Neural cell (in vitro differentiated cells): ENCODE data around the gene LPP. TPM values are rescaled to one million over a fixed set of nuclear protein-coding genes. Genes with fewer than 3 reads are reported as not detected.

Experiments used
- H2AFZ ChIP-seq: fragments of 200-600, 300-800 bp; sonication (generic), shearing (Covaris generic); 2 replicates; pipeline ENCODE4 v1.6.0; 2014; ENCODE audit warnings: low read depth, mild to moderate bottlenecking, antibody characterized with exemption, low read length, moderate library complexity
- H3F3A ChIP-seq: fragments of 200-600 bp; shearing (Covaris generic); 2 replicates; pipeline ENCODE4 v1.6.1; 2016; ENCODE audit warnings: mild to moderate bottlenecking, moderate library complexity, mixed read lengths, antibody characterized with exemption, low read length; ENCODE audit not compliant: insufficient read depth, poor library complexity, severe bottlenecking
- H3K27ac ChIP-seq: fragments of 200-600, 300-800 bp; sonication (generic), shearing (Covaris generic); 2 replicates; pipeline ENCODE4 v1.5.1; 2014; ENCODE audit warnings: mild to moderate bottlenecking, low read length, moderate library complexity
- H3K27me3 ChIP-seq: fragments of 300-800, 200-600 bp; sonication (generic), shearing (Covaris generic); 2 replicates; pipeline ENCODE4 v1.6.0; 2014; ENCODE audit warnings: mild to moderate bottlenecking, low read depth, low read length, moderate library complexity; ENCODE audit not compliant: insufficient read depth
- H3K36me3 ChIP-seq: fragments of 300-800, 200-600 bp; sonication (generic), shearing (Covaris generic); 2 replicates; pipeline ENCODE4 v1.5.1; 2014; ENCODE audit warnings: mild to moderate bottlenecking, antibody characterized with exemption, low read length, moderate library complexity; ENCODE audit not compliant: insufficient read depth
- H3K4me2 ChIP-seq: fragments of 300-800, 200-600 bp; sonication (generic), shearing (Covaris generic); 2 replicates; pipeline ENCODE4 v1.6.0; 2014; ENCODE audit warnings: mild to moderate bottlenecking, low read length
- H3K4me3 ChIP-seq: fragments of 300-800, 200-600 bp; sonication (generic), shearing (Covaris generic); 2 replicates; pipeline ENCODE4 v1.5.1; 2014; ENCODE audit warnings: mild to moderate bottlenecking, low read length, moderate library complexity
- H3K79me2 ChIP-seq: fragments of 200-600 bp; shearing (Covaris generic); replicated peaks from 2 replicates; pipeline ENCODE4 v1.6.0; 2014; ENCODE audit warnings: mild to moderate bottlenecking, low read length, moderate library complexity; ENCODE audit not compliant: insufficient read depth
- H3K9ac ChIP-seq: fragments of 300-800, 200-600 bp; sonication (generic), shearing (Covaris generic); 2 replicates; pipeline ENCODE4 v1.6.1; 2016; ENCODE audit warnings: mild to moderate bottlenecking, low read length, mixed read lengths
- H3K9me2 ChIP-seq: fragments of 200-600 bp; shearing (Covaris generic); 2 replicates; pipeline ENCODE4 v1.6.1; 2016; ENCODE audit warnings: mild to moderate bottlenecking, low read length, mixed read lengths; ENCODE audit not compliant: insufficient read depth
- H3K9me3 ChIP-seq: fragments of 200-600, 300-800 bp; sonication (generic), shearing (Covaris generic); 2 replicates; pipeline ENCODE4 v1.6.1; 2016; ENCODE audit warnings: mild to moderate bottlenecking, mixed run types, low read length, moderate library complexity, mixed read lengths
- H4K20me1 ChIP-seq: fragments of 200-600 bp; shearing (Covaris generic); 2 replicates; pipeline ENCODE4 v1.6.1; 2016; ENCODE audit warnings: mild to moderate bottlenecking, mixed run types; ENCODE audit not compliant: insufficient read depth
- EP300 ChIP-seq: fragments of 450-650 bp; conservative IDR thresholded peaks from 2 replicates; pipeline ENCODE4 v1.6.1; 2014; ENCODE audit warnings: antibody characterized with exemption, mild to moderate bottlenecking, moderate library complexity; ENCODE audit not compliant: poor library complexity, severe bottlenecking
- EZH2 ChIP-seq: fragments of 200-600, 300-800 bp; shearing (Covaris generic), sonication (generic); IDR thresholded peaks from 2 replicates; pipeline ENCODE4 v1.6.1; 2014; ENCODE audit warnings: antibody characterized with exemption, low read length, borderline replicate concordance, mild to moderate bottlenecking; ENCODE audit not compliant: insufficient read depth, poor library complexity, severe bottlenecking
- MXI1 ChIP-seq: fragments of 450-650 bp; conservative IDR thresholded peaks from 2 replicates; pipeline ENCODE4 v1.6.1; 2014; ENCODE audit warnings: antibody characterized with exemption, mild to moderate bottlenecking; ENCODE audit not compliant: poor library complexity, severe bottlenecking
- POLR2AphosphoS5 ChIP-seq: IDR thresholded peaks from 2 replicates; pipeline ENCODE4 v1.6.1; 2012
- RAD21 ChIP-seq: fragments of 450-650 bp; conservative IDR thresholded peaks from 2 replicates; pipeline ENCODE4 v1.6.1; 2014; ENCODE audit warnings: antibody characterized with exemption, mild to moderate bottlenecking, moderate library complexity
- REST ChIP-seq: IDR thresholded peaks from 2 replicates; pipeline ENCODE4 v1.6.1; 2012; ENCODE audit warnings: borderline replicate concordance
- SMC3 ChIP-seq: fragments of 450-650 bp; conservative IDR thresholded peaks from 2 replicates; pipeline ENCODE4 v1.6.1; 2014; ENCODE audit warnings: antibody characterized with exemption, mild to moderate bottlenecking, moderate library complexity; ENCODE audit not compliant: poor library complexity
- TAF1 ChIP-seq: IDR thresholded peaks from 2 replicates; pipeline ENCODE4 v1.6.1; 2012; ENCODE audit warnings: low read depth
- polyA plus RNA-seq: library from polyadenylated mRNA; depleted of rRNA; stranded (reverse); fragments of >200 nt; gene quantifications from 2 replicates; pipeline ENCODE4 v1.2.3, GENCODE V29; 2014
- TF ChIP-seq, protein P1 (sequence below): fragments of 450-650 bp; IDR thresholded peaks from 2 replicates; pipeline ENCODE4 v1.5.1; 2014; ENCODE audit warnings: antibody characterized with exemption, mild to moderate bottlenecking, moderate library complexity; ENCODE audit not compliant: poor library complexity, severe bottlenecking

Gene LPP
- polyA plus RNA-seq, 1 donor from 2014 or later, result 3.0 TPM

DNA sequence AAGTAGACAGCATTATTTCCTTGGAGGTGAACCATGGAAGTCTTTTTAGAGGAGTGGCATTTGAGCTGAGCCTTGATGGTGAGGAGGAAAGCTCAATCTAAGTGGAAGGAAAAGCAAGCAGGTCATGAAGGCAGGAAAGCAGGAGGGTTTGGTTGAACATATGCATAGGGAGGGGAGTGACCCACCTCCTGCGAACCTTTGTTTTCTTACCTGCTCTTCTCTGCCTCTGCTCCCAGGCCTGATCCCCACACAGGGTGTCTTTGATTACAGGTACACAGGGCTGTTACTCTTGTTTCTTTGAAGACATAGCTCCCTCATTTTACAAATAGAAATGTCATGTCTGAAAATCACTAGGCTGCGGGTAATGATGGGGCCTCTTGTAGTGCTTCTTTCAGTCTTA, 769.7 kb downstream of the LPP start:
- Histone ChIP-seq H3F3A (no peaks in the 10 kb centered on the region), H3K9me3 (no peaks in the 10 kb centered on the region), H3K4me3 (no peak overlapping the region), H3K9ac (no peak overlapping the region), H3K9me2 (no peaks in the 10 kb centered on the region), H3K36me3 (no peaks in the 10 kb centered on the region), H3K27ac (no peak overlapping the region), H2AFZ (no peak overlapping the region), H3K79me2 (no peaks in the 10 kb centered on the region), H3K27me3 (no peaks in the 10 kb centered on the region), H4K20me1 (no peaks in the 10 kb centered on the region), H3K4me2 (no peak overlapping the region)
- TF ChIP-seq RAD21 (no peak), EP300 (no peak)

GRCh38 chr3:188925376-188925775, 771.4 kb downstream of the LPP start:
- Histone ChIP-seq H3K4me2 (no peak overlapping the region), H3K27me3 (no peaks in the 10 kb centered on the region), H3K9me2 (no peaks in the 10 kb centered on the region), H3K9ac (no peak overlapping the region), H3K9me3 (no peaks in the 10 kb centered on the region), H4K20me1 (no peaks in the 10 kb centered on the region), H3K4me3 (no peak overlapping the region), H3K79me2 (no peaks in the 10 kb centered on the region), H3F3A (no peaks in the 10 kb centered on the region), H3K36me3 (no peaks in the 10 kb centered on the region), H2AFZ (no peak overlapping the region), H3K27ac (no peak overlapping the region)
- TF ChIP-seq POLR2AphosphoS5 (no peak), EP300 (no peak), MXI1 (no peak), REST (no peak), EZH2 (no peak), SMC3 (no peak), RAD21 (no peak), TAF1 (no peak)
- TF ChIP-seq, protein P1, sequence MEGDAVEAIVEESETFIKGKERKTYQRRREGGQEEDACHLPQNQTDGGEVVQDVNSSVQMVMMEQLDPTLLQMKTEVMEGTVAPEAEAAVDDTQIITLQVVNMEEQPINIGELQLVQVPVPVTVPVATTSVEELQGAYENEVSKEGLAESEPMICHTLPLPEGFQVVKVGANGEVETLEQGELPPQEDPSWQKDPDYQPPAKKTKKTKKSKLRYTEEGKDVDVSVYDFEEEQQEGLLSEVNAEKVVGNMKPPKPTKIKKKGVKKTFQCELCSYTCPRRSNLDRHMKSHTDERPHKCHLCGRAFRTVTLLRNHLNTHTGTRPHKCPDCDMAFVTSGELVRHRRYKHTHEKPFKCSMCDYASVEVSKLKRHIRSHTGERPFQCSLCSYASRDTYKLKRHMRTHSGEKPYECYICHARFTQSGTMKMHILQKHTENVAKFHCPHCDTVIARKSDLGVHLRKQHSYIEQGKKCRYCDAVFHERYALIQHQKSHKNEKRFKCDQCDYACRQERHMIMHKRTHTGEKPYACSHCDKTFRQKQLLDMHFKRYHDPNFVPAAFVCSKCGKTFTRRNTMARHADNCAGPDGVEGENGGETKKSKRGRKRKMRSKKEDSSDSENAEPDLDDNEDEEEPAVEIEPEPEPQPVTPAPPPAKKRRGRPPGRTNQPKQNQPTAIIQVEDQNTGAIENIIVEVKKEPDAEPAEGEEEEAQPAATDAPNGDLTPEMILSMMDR, result no peak

DNA sequence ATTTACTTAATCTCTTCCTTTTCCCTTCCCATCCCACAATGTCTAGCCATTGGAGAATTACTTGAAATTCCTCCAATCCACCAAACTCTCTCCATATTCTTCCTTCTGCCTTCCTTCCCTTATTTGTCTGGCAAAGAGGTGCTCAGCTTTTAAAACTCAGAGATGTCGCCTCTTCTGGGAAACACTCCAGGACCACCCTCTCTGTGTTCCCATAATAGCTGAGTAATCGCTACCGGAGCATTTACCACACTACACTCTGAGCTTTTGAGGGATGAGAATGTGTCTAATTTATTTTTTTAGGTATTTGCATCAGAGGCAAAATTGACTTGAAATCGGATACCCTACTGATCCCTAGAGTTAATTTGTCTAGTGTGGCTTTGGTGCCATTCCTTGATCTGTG, 772.2 kb downstream of the LPP start:
- Histone ChIP-seq H4K20me1 (no peaks in the 10 kb centered on the region), H2AFZ (no peak overlapping the region), H3K36me3 (no peaks in the 10 kb centered on the region), H3K4me3 (no peak overlapping the region), H3K27me3 (no peaks in the 10 kb centered on the region), H3F3A (no peaks in the 10 kb centered on the region), H3K79me2 (no peaks in the 10 kb centered on the region), H3K9ac (no peak overlapping the region), H3K27ac (no peak overlapping the region), H3K9me2 (no peaks in the 10 kb centered on the region), H3K9me3 (no peaks in the 10 kb centered on the region), H3K4me2 (no peak overlapping the region)
- TF ChIP-seq REST (no peak), SMC3 (no peak), EZH2 (no peak), EP300 (no peak), MXI1 (no peak), POLR2AphosphoS5 (no peak), RAD21 (no peak), TAF1 (no peak)
- TF ChIP-seq, protein P1, result no peak
